Non-pigmented ciliary epithelial cell (primary cell): ENCODE measurements around the gene RPL29.
"Not testable (repeated sequence)": the region's sequence is repeated elsewhere in the genome, so short reads cannot be mapped to it uniquely, and the experiment has no call there.

Source experiments
- DNase-seq: peaks from one replicate; pipeline ENCODE4 v3.0.0-alpha.2; 2010; ENCODE audit warnings: low read depth

Gene RPL29

GRCh38 chr3:52005571-52005986 lies 9.9 kb upstream of the RPL29 start:
- DNase-seq = no peak

DNA sequence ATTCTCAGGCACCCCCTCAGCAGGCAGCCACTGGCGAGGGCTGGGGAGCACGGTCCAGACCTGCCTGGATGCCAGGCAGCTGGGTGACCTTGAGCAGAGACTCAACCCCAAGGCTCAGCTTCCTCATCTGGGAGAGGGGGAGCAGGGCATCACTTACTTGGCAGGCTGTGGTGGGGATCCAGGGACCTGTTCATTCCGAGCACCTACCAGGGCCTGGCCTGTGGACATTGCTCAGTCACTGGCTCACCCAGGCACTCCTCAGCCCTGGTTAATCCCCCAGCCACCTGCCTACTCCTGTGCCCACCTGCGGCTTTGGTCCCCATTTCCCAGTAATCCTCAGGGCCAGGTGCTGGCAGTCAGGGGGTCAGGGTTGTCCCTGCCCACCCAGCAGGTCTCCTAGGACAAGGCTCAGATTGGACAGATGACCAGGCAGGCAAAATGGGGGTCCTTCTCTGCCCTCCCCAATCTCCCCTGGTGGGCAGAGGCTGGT lies 9.3 kb upstream of the RPL29 start:
- DNase-seq = no peak

GRCh38 chr3:52004163-52004787 lies 8.6 kb upstream of the RPL29 start:
- DNase-seq = no peak

DNA sequence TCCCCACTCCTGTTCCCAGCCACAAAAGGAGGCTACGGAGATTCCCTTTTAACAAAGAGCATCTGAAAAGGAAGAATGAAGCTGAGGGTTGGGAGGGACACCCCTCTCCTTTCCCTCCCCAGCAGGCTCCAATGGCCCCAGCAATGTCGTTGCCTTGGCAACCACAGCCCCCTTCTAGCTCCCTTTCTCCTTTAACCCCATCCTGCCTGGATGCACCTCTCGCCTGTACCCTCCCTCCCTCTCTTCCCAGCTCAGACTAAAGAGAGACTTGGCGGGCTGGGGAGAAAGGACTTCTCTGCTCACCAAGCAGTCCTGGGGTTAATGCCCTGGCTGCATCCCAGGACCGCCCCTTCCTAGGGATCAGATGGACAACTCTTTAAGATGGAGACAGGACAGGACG lies 7.1 kb upstream of the RPL29 start:
- no peak for DNase-seq

DNA sequence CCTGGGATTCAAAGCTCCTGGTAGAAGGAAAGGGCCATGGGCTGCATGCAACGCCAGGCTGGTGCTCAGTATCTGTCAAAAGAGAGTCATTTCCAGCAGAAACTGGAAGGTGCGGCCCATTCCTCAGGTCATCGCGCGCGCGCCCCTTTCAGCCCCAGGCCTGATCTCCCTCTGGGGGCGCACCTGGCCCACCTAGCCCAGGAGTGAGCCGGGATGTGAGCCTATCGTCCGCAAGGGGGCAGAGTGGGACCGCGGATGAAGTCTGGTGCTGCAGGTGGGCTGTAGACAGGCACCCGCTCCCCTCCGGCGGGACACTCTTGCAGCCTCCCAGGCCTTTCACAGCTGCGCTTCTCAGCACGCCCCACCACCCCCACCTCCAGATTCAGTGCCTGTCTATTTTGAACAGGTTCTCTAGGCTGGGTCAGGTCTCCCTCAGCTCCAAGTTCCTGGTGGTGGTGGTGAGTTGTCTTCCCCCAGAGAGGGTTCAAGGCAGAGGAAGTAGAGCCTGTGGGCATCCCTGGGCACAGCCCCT lies 5.8 kb upstream of the RPL29 start:
- DNase-seq = no peak

DNA sequence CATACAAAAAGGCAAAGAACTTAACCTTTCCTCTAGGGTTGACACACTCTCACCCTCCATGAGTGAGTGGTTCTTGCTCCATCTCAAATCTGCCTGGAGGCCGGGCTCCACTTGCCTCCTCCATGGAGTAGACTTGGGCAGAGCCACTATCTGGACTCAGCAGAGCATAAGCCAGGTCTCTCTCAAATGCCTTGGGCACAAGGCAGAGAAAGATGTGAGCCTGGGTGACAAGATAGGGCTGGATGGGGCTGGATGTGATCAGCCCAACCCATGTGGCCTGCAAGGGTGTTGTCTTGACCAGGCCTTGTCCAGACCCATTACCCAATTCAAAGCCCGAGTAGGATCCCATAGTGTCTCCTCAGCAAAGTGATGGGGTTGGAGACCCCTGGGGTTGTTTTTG lies 4.2 kb upstream of the RPL29 start:
- no peak for DNase-seq

DNA sequence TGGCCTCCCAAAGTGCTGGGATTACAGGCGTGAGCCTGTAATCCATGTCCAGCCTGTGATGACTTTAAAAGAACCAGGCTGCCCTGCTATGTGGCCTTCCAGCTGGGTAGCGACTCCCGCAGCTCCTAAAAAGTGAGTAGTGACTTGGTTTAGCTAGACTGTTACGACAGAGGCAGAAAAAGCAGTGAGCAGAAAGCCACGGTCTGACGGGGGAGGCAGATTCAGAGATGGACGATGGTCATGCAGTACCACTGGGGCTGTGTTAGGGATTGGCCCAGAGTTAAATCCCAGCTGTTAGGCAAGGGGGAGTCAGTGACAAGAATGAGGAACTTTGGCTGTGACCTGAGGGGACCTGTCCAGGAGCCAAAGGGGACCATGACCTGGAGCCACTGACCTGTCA lies 3.1 kb upstream of the RPL29 start:
- DNase-seq = no peak

DNA sequence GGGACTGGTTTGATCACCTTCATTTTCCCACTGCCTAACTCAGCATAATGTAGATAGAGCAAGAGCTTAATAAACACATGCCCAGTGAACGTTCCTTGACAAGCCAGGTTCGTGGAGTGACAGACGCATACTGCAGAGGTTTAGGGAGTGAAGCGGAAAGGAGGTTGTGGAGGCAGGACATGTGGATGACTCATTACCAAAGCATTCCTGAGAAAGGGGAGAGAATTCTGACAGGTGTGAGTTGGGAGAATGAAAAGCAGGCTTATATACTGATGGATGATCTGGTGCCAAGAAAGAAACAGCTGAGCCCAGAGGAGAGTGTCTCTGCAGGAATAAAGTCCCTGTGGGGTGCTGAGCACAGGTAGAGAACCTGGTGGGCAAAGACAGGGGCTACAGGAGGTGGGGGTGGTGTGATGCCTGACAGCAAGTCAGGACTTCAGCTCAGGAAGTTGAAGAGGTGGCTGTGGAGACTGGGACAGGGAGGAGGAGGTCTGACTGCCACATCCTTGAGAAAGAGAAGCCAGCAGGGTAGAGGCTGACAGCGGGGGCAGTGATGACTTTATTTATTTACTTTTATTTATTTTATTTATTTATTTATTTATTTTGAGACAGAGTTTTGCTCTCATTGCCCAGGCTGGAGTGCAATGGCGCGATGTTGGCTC lies 2.4 kb upstream of the RPL29 start:
- no peak for DNase-seq

DNA sequence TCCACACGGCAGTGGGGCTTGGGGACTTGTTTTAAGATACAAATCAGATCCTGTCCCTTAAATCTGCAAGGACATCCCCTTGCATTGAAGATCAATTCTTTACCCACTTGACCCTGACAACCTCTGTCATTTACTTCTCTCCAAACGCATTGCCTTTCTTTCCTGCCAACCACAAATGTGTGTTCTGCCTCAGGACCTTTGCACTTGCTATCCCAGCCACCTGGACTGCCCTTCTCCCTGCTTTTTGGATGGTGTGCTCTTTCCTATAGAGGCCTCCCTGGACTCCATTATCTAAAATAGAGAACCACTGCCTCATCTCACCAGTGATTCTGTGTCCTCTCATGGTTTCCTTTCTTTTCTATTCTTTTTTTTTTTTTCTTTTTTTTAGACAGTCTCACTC lies 1.5 kb upstream of the RPL29 start:
- no peak for DNase-seq

DNA sequence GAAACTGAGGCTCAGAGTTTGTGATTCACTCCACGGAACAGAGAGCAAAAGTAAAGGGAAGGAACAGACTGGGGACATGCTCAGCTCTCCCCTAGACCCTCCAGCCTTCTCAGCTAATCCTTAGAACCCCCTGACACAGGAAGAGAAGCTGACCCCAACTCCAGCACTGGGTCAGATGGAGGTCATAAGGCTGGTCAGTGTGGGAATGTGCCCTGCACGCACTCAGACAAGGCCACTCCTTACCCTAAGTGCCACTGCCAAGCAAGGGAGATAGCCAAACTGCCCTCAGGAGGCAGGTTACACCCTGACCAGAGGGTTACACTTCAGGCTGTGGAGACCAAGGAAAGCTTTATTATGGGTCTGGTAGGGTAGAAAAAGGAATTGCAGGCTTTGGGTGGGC lies 1.2 kb downstream of the RPL29 start:
- DNase-seq = no peak

DNA sequence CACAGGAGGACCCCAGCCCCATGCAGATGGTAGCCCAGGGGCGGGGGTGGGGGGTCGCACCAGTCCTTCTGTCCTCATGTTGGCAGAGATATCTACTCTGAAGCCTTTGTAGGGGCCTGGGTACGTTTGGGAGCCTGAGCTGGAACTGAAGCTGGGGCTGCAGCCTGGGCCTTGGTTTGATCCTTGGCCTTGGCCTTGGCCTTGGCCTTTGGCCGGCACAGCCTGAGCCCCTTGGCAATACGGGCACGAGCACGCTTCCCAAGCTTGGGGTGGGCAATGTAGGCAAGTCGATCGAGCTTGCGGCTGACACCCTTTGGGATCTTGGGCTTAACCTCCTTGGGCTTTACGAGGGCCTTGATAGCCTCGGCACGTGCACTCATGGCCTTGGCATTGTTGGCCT lies 2.0 kb downstream of the RPL29 start:
- DNase-seq = not testable (repeated sequence)

- DNase-seq = no peak
Observed at GRCh38 chr3:51992017-51992682, 3.5 kb downstream of the RPL29 start.

DNA sequence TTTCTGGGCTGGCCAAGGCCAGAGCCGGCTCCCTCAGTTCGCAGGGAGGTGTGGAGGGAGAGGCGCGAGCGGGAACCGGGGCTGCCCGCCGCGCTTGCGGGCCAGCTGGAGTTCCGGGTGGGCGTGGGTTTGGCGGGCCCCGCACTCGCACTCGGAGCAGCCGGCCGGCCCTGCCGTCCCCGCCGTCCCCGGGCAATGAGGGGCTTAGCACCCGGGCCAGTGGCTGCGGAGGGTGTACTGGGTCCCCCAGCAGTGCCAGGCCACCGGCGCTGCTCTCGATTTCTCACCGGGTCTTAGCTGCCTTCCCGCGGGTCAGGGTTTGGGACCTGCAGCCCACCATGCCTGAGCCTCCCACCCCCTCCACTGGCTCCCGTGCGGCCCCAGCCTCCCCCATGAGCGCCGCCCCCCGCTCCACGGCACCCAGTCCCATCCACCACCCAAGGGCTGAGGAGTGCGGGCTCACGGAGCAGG lies 5.2 kb downstream of the RPL29 start:
- DNase-seq = not testable (repeated sequence)

DNA sequence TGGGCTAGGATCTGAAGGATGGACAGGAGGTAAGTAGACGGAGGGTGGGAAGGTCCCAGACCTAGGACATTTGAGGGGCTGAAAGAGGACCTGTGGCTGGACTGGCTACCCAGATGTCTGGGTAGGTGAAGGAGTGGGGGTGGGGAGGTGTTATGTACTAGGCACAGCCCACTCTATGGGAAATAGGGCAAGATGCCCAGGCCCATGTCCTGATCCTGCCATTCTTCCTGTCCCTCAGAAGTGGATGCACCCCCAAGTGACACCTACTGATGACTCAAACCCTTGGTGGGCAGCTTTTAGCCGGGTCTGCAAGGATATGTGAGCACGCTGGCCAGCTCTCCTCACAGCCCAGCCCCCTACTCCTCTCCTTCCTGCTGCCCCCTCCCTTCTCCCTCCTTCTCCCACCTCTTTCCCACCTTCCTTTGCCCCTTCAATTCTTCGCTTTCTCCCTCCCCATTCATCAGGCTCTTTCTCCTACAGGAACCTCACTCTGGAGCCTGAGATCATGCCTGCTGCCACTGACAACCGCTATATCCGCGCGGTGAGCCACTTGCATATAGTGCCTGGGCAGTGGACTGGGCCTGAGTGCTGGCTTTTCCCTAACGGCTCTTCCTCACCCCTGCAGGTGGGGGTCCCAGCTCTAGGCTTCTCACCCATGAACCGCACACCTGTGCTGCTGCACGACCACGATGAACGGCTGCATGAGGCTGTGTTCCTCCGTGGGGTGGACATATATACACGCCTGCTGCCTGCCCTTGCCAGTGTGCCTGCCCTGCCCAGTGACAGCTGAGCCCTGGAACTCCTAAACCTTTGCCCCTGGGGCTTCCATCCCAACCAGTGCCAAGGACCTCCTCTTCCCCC lies 7.2 kb downstream of the RPL29 start:
- no peak for DNase-seq

GRCh38 chr3:51987568-51987967 lies 8.1 kb downstream of the RPL29 start:
- no peak for DNase-seq

DNA sequence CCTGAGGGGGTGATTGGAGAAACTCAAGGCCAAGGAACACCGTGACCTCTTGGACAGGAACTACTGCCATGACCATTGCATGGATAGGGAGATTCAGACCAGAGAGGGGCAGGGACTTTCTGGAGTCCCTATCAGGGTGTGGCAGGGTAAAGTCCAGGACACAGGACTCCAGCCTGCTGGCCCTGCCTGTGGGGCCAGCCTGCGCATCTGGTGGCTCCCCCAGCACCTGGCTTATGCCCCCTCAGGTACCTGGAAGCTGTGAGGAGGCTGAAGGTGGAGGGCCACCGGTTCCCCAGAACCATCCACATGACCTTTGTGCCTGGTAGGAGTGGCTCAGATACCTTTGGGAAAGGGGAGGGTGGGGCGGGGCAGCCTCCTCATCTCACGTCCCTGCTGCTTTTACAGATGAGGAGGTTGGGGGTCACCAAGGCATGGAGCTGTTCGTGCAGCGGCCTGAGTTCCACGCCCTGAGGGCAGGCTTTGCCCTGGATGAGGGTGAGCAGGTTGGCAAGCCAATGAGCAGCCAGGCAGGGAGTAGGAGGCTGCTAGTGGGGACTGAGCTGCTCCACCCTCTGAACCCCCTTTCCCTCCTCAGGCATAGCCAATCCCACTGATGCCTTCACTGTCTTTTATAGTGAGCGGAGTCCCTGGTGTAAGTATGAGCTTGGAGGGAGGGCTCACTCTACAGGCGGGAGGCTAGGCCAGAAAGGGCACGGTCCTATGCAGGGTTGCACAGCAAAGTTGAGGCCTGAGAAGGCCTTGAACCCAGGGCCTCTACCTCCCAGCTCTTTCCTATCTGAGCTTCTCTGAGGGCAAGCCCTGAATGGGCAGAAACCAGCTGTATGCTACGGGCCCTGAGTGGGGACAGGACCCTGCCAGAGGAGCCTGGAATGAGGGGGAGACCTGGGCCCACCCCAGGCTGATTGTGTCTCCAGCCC lies 9.4 kb downstream of the RPL29 start:
- DNase-seq = no peak

DNA sequence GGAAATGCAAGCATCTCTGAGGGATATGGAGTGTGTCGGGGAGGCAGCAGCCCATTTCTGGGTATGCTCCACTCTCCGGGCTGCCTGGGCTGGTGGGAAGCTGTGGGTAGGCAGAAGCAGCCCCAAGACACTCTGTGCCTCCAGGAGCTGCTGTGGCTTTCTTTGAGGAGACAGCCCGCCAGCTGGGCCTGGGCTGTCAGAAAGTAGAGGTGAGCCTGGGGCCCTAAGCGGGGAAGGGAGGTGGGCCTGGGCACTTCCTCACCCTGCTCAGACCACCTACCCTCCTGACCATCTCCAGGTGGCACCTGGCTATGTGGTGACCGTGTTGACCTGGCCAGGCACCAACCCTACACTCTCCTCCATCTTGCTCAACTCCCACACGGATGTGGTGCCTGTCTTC lies 10.6 kb downstream of the RPL29 start:
- no peak for DNase-seq

DNA sequence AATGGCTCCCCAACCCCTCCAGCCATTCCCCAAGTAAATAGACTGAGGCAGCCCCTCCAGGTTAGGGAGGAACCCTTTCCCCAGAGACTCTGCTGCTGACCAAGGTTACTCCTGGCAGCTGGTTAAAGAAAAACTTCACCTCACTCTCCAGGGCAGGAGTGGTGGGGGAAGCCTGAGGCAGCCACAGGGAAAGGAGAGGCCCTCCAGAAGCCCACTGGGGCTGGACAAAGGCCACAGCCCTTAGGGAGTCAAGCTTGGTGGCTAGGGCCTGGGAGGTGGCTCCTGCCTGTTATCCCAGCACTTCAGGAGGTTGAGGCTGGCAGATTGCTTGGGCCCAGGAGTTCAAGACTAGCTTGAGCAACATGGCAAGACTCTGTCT lies 11.4 kb downstream of the RPL29 start:
- DNase-seq = no peak

GRCh38 chr3:51983578-51984268 lies 12.0 kb downstream of the RPL29 start:
- DNase-seq = no peak

DNA sequence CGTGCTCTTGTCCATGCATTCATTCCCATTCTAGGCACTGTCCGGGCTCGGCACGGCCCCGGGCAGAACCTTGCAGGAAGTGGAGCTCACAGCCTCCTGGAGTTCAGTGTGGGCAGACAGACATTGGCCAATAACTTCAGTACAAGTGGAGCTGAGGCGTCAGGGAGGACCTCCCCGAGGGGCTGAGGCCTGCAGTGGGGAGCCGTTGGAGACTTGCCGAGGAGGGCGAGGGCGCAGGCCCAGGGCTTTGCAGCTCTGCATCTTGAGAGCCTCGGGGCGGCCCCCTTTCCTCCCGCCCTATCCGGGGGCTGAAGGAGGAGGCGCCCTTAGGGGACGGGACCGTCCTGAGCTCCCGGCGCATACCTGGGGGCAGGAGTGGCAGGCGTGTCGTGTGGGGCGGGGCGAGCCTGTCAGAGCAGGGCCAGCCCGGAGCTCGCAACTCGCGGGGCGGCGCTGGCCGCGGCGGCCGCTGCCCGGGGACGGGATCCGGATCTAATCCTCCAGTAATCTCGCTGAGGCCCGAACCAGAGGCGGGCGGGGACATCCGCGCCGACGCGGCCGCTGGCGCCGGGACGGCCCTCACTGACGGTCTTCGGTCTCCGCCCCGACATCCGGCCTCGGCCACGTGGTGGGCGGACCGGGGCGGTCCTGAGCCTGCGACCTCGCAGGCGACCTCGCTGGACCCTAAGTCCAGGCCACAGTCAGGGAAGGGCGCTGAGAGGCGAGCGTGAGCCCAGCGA lies 12.7 kb downstream of the RPL29 start, which contains the start of gene ACY1:
ACY1 (plus strand) TSS at position 698 of the 740 bp plus-strand sequence. CDS start 530 bp downstream, outside the sequence.
- DNase-seq = no peak
